22Rv1 (cell line): ENCODE results near the gene UCK2.

ENCODE experiments used
- CTCF ChIP-seq: fragments of 450-650 bp; IDR thresholded peaks from 2 replicates; pipeline ENCODE4 v1.5.1; 2017; ENCODE audit warnings: mild to moderate bottlenecking
- ZFX ChIP-seq: fragments of 450-650 bp; IDR thresholded peaks from 2 replicates; pipeline ENCODE4 v1.6.1; 2017; ENCODE audit warnings: antibody characterized with exemption, borderline replicate concordance

- TF ChIP-seq CTCF (no peak), ZFX (no peak)
Measured at GRCh38 chr1:165933446-165934170, 106.2 kb downstream of the UCK2 start.
